Type B pancreatic cell (in vitro differentiated cells): ENCODE results near the gene IQSEC1. TPM values are rescaled to one million over a fixed set of nuclear protein-coding genes. Genes with fewer than 3 reads are reported as not detected.

ENCODE experiments used
- DNase-seq: peaks from one replicate; pipeline ENCODE4 v3.0.0; 2021; ENCODE audit warnings: mixed read lengths; ENCODE audit not compliant: unreplicated experiment; ENCODE audit errors: extremely low spot score
- H3K27ac Mint-ChIP-seq: 2 replicates; pipeline ENCODE4 v1.8.0; 2021; ENCODE audit warnings: mild to moderate bottlenecking, mixed read lengths
- H3K27me3 Mint-ChIP-seq: 2 replicates; pipeline ENCODE4 v1.8.0; 2021; ENCODE audit warnings: mixed read lengths
- H3K36me3 Mint-ChIP-seq: 2 replicates; pipeline ENCODE4 v1.8.0; 2021; ENCODE audit warnings: mixed read lengths
- H3K4me1 Mint-ChIP-seq: one replicate; pipeline ENCODE4 v1.8.0; 2021; ENCODE audit warnings: mixed read lengths; ENCODE audit not compliant: unreplicated experiment
- H3K4me3 Mint-ChIP-seq: 2 replicates; pipeline ENCODE4 v1.8.0; 2021; ENCODE audit warnings: mild to moderate bottlenecking, mixed read lengths
- H3K9me3 Mint-ChIP-seq: 2 replicates; pipeline ENCODE4 v1.8.0; 2021; ENCODE audit warnings: mixed read lengths
- total RNA-seq: library from RNA; stranded (reverse); gene quantifications from 2 replicates; pipeline ENCODE4 v1.2.1, GENCODE V29; 2021; ENCODE audit warnings: low replicate concordance
- TF ChIP-seq, protein P1 (sequence below): fragments of 200-600 bp; sonication (generic); conservative IDR thresholded peaks from 2 replicates; pipeline ENCODE4 v1.5.0; 2021; ENCODE audit warnings: antibody characterized with exemption, mild to moderate bottlenecking

The IQSEC1 gene
- total RNA-seq, 1 donor from 2014 or later, result 33.1 TPM

DNA sequence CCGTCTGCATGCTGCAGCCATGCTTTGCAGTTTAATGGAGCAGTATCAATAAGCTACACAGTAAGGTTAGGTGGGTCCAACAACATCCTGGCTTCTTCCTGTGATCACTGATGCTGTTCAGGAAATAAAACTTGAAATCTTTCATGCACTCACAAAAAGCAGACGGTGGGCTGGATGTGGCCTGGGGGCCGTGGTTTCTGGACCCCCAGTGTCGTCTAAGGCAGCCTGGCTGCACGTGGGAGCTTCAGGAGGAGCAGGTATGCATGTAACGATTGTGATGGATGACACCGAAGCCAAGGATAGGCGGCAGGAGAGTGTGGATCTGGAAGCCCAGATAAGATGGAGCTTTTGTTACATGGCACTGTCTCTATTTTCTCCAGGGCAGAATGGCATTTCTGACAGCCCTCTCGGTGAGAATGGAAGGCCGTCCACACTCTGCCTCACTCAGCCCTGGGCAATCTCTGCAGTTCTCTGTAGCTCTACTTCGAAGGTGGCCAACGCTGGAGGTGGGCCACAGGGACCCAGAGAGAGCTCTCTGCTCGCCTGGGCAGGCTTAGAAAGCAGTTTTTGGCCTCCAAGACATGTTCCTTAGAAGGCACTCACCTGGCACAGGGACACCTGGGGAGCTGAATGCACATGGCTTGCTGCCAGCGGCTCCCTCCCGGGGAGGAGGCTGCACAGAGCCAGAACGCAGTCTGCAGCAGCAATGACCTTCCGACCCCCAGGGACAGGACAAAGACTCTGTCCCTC is 46.4 kb upstream of the IQSEC1 start:
- H3K9me3 Mint-ChIP-seq, result no peaks in the 10 kb centered on the region
- TF ChIP-seq, protein P1, sequence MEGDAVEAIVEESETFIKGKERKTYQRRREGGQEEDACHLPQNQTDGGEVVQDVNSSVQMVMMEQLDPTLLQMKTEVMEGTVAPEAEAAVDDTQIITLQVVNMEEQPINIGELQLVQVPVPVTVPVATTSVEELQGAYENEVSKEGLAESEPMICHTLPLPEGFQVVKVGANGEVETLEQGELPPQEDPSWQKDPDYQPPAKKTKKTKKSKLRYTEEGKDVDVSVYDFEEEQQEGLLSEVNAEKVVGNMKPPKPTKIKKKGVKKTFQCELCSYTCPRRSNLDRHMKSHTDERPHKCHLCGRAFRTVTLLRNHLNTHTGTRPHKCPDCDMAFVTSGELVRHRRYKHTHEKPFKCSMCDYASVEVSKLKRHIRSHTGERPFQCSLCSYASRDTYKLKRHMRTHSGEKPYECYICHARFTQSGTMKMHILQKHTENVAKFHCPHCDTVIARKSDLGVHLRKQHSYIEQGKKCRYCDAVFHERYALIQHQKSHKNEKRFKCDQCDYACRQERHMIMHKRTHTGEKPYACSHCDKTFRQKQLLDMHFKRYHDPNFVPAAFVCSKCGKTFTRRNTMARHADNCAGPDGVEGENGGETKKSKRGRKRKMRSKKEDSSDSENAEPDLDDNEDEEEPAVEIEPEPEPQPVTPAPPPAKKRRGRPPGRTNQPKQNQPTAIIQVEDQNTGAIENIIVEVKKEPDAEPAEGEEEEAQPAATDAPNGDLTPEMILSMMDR, result no peak
- no peaks in the 10 kb centered on the region for H3K36me3 Mint-ChIP-seq
- H3K4me3 Mint-ChIP-seq, result no peak overlapping the region
- no peaks in the 10 kb centered on the region for H3K4me1 Mint-ChIP-seq
- peaks cover 5% of the 10 kb centered on the region for H3K27me3 Mint-ChIP-seq
- DNase-seq, result no peak
- H3K27ac Mint-ChIP-seq, result no peak overlapping the region

DNA sequence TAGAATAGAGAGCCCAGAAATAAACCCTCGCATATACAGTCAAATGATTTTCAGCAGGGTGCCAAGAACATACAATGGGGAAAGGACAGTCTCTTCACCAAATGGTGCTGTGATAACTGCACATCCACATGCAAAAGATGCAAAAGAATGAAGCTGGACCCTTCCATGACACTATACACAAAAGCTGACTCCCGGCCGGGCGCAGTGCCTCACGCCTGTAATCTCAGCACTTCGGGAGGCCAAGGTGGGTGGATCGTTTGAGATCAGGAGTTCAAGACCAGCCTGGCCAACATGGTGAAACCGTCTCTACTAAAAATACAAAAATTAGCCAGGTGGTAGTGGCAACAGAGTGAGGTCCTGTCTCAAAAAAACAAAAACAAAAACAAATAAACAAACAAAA is 43.2 kb upstream of the IQSEC1 start:
- Mint-ChIP-seq H3K27ac (no peak overlapping the region), H3K4me3 (no peak overlapping the region), H3K4me1 (peaks cover 8% of the 10 kb centered on the region), H3K9me3 (no peaks in the 10 kb centered on the region), H3K36me3 (no peaks in the 10 kb centered on the region), H3K27me3 (peaks cover 7% of the 10 kb centered on the region)
- DNase-seq, result no peak
- TF ChIP-seq, protein P1, result no peak

DNA sequence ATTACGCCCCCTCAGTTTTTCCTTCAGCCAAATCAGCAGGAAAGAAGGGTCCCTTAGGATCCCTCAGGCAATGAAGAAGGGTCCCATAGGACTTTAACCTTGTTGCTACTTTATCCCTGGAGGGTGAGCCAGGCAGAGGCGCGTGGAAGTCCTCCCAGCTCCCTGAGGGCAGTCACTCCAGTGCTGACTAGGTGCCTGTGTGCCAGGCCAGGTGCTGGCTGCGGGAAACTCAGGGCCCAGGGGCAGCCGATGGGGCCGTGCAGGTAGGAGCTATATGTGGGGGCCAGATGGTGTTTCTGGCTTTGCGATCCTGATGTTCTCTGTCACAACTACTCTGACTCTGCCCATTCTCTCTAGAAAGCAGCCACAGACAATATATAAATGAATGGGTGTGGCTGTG is 42.8 kb upstream of the IQSEC1 start:
- Mint-ChIP-seq H3K36me3 (no peaks in the 10 kb centered on the region), H3K27me3 (peaks cover 7% of the 10 kb centered on the region), H3K9me3 (no peaks in the 10 kb centered on the region), H3K4me1 (peaks cover 11% of the 10 kb centered on the region), H3K4me3 (no peak overlapping the region), H3K27ac (no peak overlapping the region)
- DNase-seq, result no peak
- TF ChIP-seq, protein P1, result no peak

DNA sequence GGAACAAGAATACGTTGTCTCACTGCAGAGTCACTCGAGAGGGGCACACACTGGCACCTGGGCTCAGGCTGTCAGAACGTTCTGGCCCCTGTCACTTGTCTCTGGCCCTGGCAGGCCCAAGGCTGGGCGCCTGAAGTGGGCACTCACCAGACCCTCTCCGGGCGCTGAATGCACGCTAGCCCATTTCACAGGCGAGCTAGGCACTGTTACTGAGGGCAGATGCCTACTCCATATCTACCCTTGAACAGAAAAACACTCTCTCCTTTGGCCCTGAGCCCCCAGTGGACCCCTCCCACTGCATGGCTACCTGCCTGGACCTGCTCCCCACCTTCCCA is 42.3 kb upstream of the IQSEC1 start:
- Mint-ChIP-seq H3K4me1 (peaks cover 15% of the 10 kb centered on the region), H3K36me3 (no peaks in the 10 kb centered on the region), H3K27ac (no peak overlapping the region), H3K4me3 (no peak overlapping the region), H3K27me3 (peaks cover 6% of the 10 kb centered on the region), H3K9me3 (no peaks in the 10 kb centered on the region)
- no peak for DNase-seq
- TF ChIP-seq, protein P1, result no peak

DNA sequence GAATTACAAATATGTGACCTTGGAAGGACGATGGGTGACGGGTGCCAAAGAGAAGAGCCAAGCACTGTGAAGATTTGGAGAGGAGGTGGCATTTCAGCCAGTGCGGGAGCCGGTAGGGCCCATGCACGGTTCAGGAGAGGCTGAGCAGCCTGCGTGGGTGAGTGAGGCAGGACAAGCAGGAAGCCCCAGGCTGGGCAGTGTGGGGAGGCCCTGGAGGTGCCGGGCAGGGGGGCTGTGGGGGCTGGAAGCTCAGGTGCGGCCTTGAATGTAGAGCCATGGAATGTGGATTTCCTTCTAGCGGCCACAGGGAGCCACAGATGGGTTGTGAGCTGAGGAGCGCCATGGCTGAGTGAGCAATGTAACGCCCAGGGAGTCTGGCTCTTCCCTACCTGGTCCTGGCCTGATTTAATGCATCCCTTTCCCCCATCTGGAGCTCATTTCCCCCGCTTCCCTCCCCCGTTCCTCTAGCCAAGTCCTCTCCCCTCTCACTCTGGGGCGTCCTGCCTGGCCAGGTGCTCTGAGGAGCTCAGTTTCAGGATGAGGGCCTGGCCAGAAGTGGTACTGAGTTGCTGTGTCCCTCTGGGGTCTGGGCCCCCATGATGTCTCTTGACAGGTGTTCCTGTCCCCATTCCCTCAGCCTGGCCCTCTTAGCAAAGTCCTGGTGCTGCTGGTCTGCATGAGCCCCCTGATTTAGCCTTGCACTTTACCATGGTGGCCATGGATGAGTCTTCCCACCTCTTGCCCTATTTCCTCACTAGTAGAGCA is 41.8 kb upstream of the IQSEC1 start:
- no peak for DNase-seq
- peaks cover 16% of the 10 kb centered on the region for H3K4me1 Mint-ChIP-seq
- TF ChIP-seq, protein P1, result no peak
- no peak overlapping the region for H3K4me3 Mint-ChIP-seq
- no peak overlapping the region for H3K27ac Mint-ChIP-seq
- H3K9me3 Mint-ChIP-seq, result no peaks in the 10 kb centered on the region
- H3K27me3 Mint-ChIP-seq, result peaks cover 3% of the 10 kb centered on the region
- H3K36me3 Mint-ChIP-seq, result no peaks in the 10 kb centered on the region
